Fibroblast of lung (primary cell): ENCODE data around the gene C20orf96.

Experiments
- CTCF ChIP-seq, 2 donors: IDR thresholded peaks in 1 of 2; conservative IDR thresholded peaks in 1 of 2; 1 replicate in 1 of 2; 2 replicates in 1 of 2; pipeline ENCODE4 v1.5.1; 2011 to 2012; ENCODE audit warnings: low read length in 2 of 2, control low read depth in 1 of 2, inconsistent platforms in 1 of 2, low read depth in 1 of 2, mild to moderate bottlenecking in 1 of 2
- EZH2 ChIP-seq: IDR thresholded peaks from 2 replicates; pipeline ENCODE4 v1.5.1; 2012; ENCODE audit warnings: low read length, control low read depth, mild to moderate bottlenecking; ENCODE audit errors: missing control alignments

- TF ChIP-seq CTCF (conservative IDR thresholded peaks at IDR 0.05 in 1 of 2, IDR thresholded peaks at IDR 0.05 in 1 of 2; ENCODE audit: low read depth in 1 of 2, low read length in 2 of 2): no peak
- no peak for TF ChIP-seq EZH2
Observed at GRCh38 chr20:312067-312466, 21.5 kb upstream of the C20orf96 start.
